GM06990 (cell line): ENCODE results near the gene ZNF394.

Source experiments
- DNase-seq: peaks from one replicate; pipeline ENCODE4 v3.0.0-alpha.2; 2011; ENCODE audit not compliant: insufficient read length; ENCODE audit errors: extremely low read depth
- H3K27me3 ChIP-seq: replicated peaks from 2 replicates; pipeline ENCODE4 v1.6.0; 2011; ENCODE audit warnings: low read length; ENCODE audit not compliant: control insufficient read depth, insufficient read depth
- H3K36me3 ChIP-seq: 2 replicates; pipeline ENCODE4 v1.5.1; 2011; ENCODE audit warnings: low read length; ENCODE audit not compliant: control insufficient read depth, insufficient read depth
- H3K4me3 ChIP-seq: replicated peaks from 2 replicates; pipeline ENCODE4 v1.5.1; 2011; ENCODE audit warnings: low read depth, mild to moderate bottlenecking, control low read depth, low read length
- TF ChIP-seq, protein P1 (sequence below): IDR thresholded peaks from 2 replicates; pipeline ENCODE4 v1.5.1; 2011; ENCODE audit warnings: low read length, control low read depth, mild to moderate bottlenecking, inconsistent platforms; ENCODE audit not compliant: insufficient read depth, poor library complexity, severe bottlenecking

ZNF394 gene

DNA sequence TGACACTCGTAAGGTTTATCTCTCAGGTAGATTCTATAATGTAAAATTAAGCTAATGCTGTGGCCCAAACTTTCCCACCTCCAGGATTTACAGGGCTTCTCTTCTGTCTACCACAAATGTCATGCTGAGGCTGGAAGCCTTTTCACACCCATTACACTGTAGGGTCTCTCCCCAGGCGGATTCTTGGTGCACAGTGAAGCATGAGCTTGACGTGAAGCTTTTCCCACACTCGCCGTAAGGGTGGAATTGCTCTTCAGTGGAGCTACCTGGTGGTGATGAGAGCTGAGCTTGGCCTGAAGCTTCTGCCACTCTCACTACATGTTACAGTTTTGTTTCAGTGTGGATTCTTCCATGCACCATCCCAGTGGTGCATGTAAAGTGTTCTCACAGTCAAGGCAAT, 40.5 kb upstream of the ZNF394 start:
- H3K36me3 ChIP-seq = no peaks in the 10 kb centered on the region
- H3K27me3 ChIP-seq = no peaks in the 10 kb centered on the region
- H3K4me3 ChIP-seq = no peak overlapping the region
- TF ChIP-seq, protein P1, sequence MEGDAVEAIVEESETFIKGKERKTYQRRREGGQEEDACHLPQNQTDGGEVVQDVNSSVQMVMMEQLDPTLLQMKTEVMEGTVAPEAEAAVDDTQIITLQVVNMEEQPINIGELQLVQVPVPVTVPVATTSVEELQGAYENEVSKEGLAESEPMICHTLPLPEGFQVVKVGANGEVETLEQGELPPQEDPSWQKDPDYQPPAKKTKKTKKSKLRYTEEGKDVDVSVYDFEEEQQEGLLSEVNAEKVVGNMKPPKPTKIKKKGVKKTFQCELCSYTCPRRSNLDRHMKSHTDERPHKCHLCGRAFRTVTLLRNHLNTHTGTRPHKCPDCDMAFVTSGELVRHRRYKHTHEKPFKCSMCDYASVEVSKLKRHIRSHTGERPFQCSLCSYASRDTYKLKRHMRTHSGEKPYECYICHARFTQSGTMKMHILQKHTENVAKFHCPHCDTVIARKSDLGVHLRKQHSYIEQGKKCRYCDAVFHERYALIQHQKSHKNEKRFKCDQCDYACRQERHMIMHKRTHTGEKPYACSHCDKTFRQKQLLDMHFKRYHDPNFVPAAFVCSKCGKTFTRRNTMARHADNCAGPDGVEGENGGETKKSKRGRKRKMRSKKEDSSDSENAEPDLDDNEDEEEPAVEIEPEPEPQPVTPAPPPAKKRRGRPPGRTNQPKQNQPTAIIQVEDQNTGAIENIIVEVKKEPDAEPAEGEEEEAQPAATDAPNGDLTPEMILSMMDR = no peak
- no peak for DNase-seq

GRCh38 chr7:99539213-99539811, 39.2 kb upstream of the ZNF394 start:
- DNase-seq = no peak
- no peaks in the 10 kb centered on the region for H3K27me3 ChIP-seq
- no peak overlapping the region for H3K4me3 ChIP-seq
- TF ChIP-seq, protein P1 = no peak
- no peaks in the 10 kb centered on the region for H3K36me3 ChIP-seq

DNA sequence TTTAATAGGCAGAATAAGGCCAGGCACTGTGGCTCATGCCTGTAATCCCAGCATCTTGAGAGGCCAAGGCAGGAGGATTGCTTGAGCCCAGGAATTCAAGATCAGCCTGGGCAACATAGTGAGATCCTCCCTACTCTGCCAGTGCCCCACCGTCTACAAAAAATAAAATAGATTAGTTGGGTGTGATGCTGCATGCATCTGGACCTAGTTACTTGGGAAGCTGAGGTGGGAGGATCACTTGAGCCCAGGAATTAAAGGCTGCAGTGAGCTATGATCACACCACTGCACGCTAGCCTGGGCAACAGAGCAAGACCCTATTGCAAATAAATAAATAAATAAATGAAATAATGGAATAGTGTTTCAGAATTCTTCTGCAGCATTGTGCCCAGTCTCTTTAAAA, 35.6 kb upstream of the ZNF394 start:
- Histone ChIP-seq H3K4me3 (no peak overlapping the region), H3K36me3 (peaks cover 12% of the 10 kb centered on the region), H3K27me3 (no peaks in the 10 kb centered on the region)
- no peak for DNase-seq
- TF ChIP-seq, protein P1 = no peak

DNA sequence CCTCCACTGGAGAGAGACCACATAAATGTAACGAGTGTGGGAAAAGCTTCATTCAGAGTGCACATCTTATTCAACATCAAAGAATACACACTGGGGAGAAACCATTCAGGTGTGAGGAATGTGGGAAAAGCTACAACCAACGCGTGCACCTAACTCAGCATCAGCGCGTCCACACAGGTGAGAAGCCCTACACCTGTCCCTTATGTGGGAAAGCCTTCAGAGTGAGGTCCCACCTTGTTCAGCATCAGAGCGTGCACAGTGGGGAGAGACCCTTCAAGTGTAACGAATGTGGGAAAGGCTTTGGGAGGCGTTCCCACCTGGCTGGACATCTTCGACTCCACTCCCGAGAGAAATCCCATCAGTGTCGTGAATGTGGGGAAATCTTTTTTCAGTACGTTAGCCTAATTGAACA, 31.3 kb upstream of the ZNF394 start:
- no peak overlapping the region for H3K4me3 ChIP-seq
- DNase-seq = no peak
- TF ChIP-seq, protein P1 = no peak
- H3K27me3 ChIP-seq = no peaks in the 10 kb centered on the region
- peaks cover 20% of the 10 kb centered on the region for H3K36me3 ChIP-seq

GRCh38 chr7:99525713-99526440, 25.8 kb upstream of the ZNF394 start:
- no peak overlapping the region for H3K4me3 ChIP-seq
- H3K27me3 ChIP-seq = no peaks in the 10 kb centered on the region
- peaks cover 13% of the 10 kb centered on the region for H3K36me3 ChIP-seq
- TF ChIP-seq, protein P1 = no peak
- DNase-seq = no peak
